HEK293T (cell line): ENCODE data around the gene GPATCH2.

ENCODE experiments used
- CTCF ChIA-PET: fragments of 350-600 bp; formaldehyde crosslinking; extraction: SDS; loops from one replicate; lab custom pipeline; 2021; ENCODE audit warnings: antibody characterized with exemption, inconsistent platforms; lab: Yijun Ruan, JAX
- POLR2A ChIA-PET: fragments of 350-600 bp; formaldehyde crosslinking; extraction: SDS; loops from one replicate; lab custom pipeline; 2020; ENCODE audit warnings: antibody characterized with exemption, inconsistent platforms; lab: Yijun Ruan, JAX
- DNase-seq: peaks from one replicate; pipeline ENCODE4 v3.0.0; 2012; ENCODE audit warnings: mixed read lengths; ENCODE audit errors: extremely low spot score
- ARNT ChIP-seq: fragments of 450-650 bp; IDR thresholded peaks from 2 replicates; pipeline ENCODE4 v1.6.1; 2017; ENCODE audit warnings: mild to moderate bottlenecking
- BHLHE40 ChIP-seq: fragments of 450-650 bp; IDR thresholded peaks from 2 replicates; pipeline ENCODE4 v1.6.1; 2016; ENCODE audit warnings: mild to moderate bottlenecking, moderate library complexity, borderline replicate concordance
- CTBP1 ChIP-seq: fragments of 450-650 bp; IDR thresholded peaks from 2 replicates; pipeline ENCODE4 v1.6.1; 2016; ENCODE audit warnings: borderline replicate concordance
- ELF4 ChIP-seq: fragments of 450-650 bp; IDR thresholded peaks from 2 replicates; pipeline ENCODE4 v1.6.1; 2017; ENCODE audit warnings: antibody characterized with exemption
- FOXA1 ChIP-seq: fragments of 450-650 bp; IDR thresholded peaks from 2 replicates; pipeline ENCODE4 v1.6.1; 2016; ENCODE audit warnings: mild to moderate bottlenecking
- FOXK2 ChIP-seq: fragments of 450-650 bp; IDR thresholded peaks from 2 replicates; pipeline ENCODE4 v1.6.1; 2016; ENCODE audit warnings: mild to moderate bottlenecking
- FOXM1 ChIP-seq: fragments of 450-650 bp; IDR thresholded peaks from 2 replicates; pipeline ENCODE4 v1.6.1; 2017; ENCODE audit warnings: mild to moderate bottlenecking, borderline replicate concordance
- HDGF ChIP-seq: fragments of 450-650 bp; IDR thresholded peaks from 2 replicates; pipeline ENCODE4 v1.6.1; 2017; ENCODE audit warnings: antibody characterized with exemption, borderline replicate concordance
- L3MBTL2 ChIP-seq: fragments of 450-650 bp; conservative IDR thresholded peaks from 2 replicates; pipeline ENCODE4 v1.6.1; 2016; ENCODE audit warnings: mild to moderate bottlenecking
- LEF1 ChIP-seq: fragments of 450-650 bp; IDR thresholded peaks from 2 replicates; pipeline ENCODE4 v1.6.1; 2017; ENCODE audit warnings: mild to moderate bottlenecking, borderline replicate concordance
- NFRKB ChIP-seq: fragments of 450-650 bp; IDR thresholded peaks from 2 replicates; pipeline ENCODE4 v1.6.1; 2016; ENCODE audit warnings: mild to moderate bottlenecking, moderate library complexity
- SP1 ChIP-seq: fragments of 450-650 bp; IDR thresholded peaks from 2 replicates; pipeline ENCODE4 v1.6.1; 2017
- SUZ12 ChIP-seq: fragments of 450-650 bp; IDR thresholded peaks from 2 replicates; pipeline ENCODE4 v1.6.1; 2016; ENCODE audit warnings: mild to moderate bottlenecking
- TARDBP ChIP-seq: fragments of 450-650 bp; IDR thresholded peaks from 2 replicates; pipeline ENCODE4 v1.6.1; 2016
- ZNF384 ChIP-seq: fragments of 450-650 bp; IDR thresholded peaks from 2 replicates; pipeline ENCODE4 v1.6.1; 2016
- TF ChIP-seq, protein P1 (sequence below): fragments of 450-650 bp; IDR thresholded peaks from 2 replicates; pipeline ENCODE4 v1.6.1; 2016

The GPATCH2 gene

DNA sequence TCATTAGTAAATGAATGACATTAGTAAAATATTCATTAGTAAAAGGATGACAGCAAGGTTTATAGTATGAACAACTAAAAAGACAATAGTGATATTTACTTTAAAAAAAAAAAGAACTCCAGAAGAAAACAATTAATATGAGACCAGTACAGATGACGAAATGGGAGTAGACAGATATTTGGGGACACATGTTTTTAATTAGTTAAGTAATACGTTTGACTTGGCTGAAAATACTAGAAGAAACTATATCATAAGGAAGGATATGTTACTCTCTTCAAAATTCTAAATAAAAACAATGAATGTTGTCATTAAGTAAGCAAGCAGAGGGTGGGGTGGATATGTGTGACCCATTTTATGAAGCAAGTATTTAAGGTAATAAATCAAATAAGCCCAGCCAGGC, 61.9 kb downstream of the GPATCH2 start:
- TF ChIP-seq, protein P1, sequence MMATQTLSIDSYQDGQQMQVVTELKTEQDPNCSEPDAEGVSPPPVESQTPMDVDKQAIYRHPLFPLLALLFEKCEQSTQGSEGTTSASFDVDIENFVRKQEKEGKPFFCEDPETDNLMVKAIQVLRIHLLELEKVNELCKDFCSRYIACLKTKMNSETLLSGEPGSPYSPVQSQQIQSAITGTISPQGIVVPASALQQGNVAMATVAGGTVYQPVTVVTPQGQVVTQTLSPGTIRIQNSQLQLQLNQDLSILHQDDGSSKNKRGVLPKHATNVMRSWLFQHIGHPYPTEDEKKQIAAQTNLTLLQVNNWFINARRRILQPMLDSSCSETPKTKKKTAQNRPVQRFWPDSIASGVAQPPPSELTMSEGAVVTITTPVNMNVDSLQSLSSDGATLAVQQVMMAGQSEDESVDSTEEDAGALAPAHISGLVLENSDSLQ = 0 out of 2 replicates have a peak, but pooled peaks have one; percentile 26
- TF ChIP-seq L3MBTL2 (no peak), LEF1 (no peak), NFRKB (no peak), FOXA1 (no peak), BHLHE40 (no peak)
- ChIA-PET POLR2A (no interaction called here), CTCF (no interaction called here)
- DNase-seq = no peak

DNA sequence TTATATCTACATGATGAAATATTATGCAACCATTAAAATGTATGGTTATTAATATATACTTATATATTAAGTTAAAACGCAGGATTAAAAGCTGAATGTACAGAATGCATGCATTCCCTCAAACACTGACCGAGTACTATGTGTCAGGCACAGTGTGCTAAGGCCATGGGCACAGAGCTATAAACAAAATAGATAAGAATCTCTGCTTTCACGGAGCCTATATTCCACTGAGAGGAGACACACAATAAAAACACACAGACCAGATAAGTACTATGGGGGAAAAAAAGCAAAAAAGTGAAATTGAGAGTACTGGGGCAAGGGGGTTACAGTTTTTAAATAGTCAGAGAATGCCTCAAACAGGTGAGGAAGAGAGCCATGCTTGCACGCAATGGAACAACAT, 62.7 kb downstream of the GPATCH2 start:
- CTCF ChIA-PET = no interaction called here

DNA sequence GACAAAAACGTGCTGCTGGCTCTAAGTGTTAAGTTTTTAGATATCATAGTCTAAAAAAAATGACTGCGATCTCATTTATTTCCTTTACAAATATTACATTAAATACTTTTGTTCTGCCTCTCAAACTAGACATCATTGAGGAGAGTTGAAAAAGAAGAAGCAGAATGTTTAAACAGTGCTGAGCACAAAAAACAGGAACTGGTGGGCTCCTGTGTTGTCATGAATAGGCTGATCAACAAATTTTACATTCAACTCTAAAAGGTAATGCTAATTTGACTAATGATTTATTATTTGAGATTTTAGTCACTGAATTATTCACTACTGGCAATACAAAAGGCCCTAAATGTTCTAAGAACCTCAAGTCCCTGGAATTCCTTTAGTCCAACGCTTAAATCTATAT, 66.1 kb downstream of the GPATCH2 start:
- ChIA-PET CTCF (no interaction called here), POLR2A (no interaction called here)
- no peak for DNase-seq
- no peak for TF ChIP-seq BHLHE40
- TF ChIP-seq FOXK2 = no peak
- no peak for TF ChIP-seq CTBP1

More for the DNA sequence above, 62.7 kb downstream of the GPATCH2 start:
- TF ChIP-seq CTBP1 (no peak), FOXK2 (no peak), SP1 (no peak), LEF1 (no peak), L3MBTL2 (no peak), SUZ12 (no peak), FOXA1 (no peak), NFRKB (no peak), ARNT (no peak), ELF4 (no peak), BHLHE40 (no peak), FOXM1 (no peak), TARDBP (no peak), ZNF384 (no peak), HDGF (no peak)
- TF ChIP-seq, protein P1 = no peak
- POLR2A ChIA-PET = no interaction called here
- no peak for DNase-seq

DNA sequence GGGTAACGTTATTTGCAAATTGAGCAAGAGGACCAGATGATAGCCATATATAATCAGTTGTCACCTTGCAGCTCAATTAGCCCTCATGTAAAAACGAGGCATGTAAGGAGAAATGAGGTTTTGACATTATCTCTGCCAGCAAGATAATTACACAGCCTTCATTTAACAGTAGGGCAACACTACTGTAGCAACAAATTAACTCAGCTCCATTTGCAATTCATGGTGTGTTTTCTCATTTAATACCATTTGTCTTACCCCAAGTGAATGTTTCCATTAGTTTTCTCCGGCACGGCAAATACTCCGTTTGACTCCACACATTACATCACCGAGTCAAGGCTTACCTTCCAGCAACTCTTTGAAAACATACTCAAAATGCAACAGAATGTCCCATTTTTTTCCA, 66.7 kb downstream of the GPATCH2 start:
- POLR2A ChIA-PET = no interaction called here
- CTCF ChIA-PET = no interaction called here
- no peak for DNase-seq
- TF ChIP-seq ARNT (no peak), ZNF384 (no peak), HDGF (no peak), NFRKB (no peak), FOXK2 (no peak), L3MBTL2 (no peak), BHLHE40 (no peak), FOXM1 (no peak), ELF4 (no peak), CTBP1 (no peak), SUZ12 (no peak), TARDBP (no peak), FOXA1 (no peak), LEF1 (no peak)
- TF ChIP-seq, protein P1 = no peak

DNA sequence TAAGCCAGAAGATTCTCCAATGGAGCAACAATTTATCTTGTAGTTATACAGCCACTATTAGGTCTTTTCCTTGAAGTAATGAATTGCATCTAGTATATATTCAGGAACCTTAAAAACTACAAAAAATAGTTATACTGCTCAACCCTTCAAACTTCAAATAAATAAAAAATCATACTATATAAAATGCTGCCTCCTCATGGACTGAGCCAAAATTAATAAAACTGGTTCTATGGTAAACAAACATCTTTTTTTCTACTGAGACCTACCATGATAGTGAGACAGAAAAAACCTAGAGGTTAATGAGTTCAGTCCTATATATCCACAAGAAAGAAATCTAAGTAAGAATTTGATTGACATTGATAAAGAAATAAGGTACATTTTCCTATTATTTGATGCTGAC, 67.7 kb downstream of the GPATCH2 start:
- ChIA-PET POLR2A (no interaction called here), CTCF (no interaction called here)

More for the DNA sequence above, 67.7 kb downstream of the GPATCH2 start:
- no peak for TF ChIP-seq ELF4
- no peak for TF ChIP-seq TARDBP
- no peak for TF ChIP-seq BHLHE40
- TF ChIP-seq ZNF384 = no peak
- no peak for TF ChIP-seq SUZ12
- TF ChIP-seq FOXA1 = no peak
- TF ChIP-seq NFRKB = no peak
- no peak for TF ChIP-seq ARNT
- no peak for TF ChIP-seq CTBP1
- TF ChIP-seq, protein P1 = no peak
- no peak for TF ChIP-seq L3MBTL2
- no peak for TF ChIP-seq FOXM1
- TF ChIP-seq FOXK2 = no peak
- no peak for TF ChIP-seq HDGF
- TF ChIP-seq SP1 = no peak
- TF ChIP-seq LEF1 = no peak
- no peak for DNase-seq
